D721Med (cell line): ENCODE measurements around the gene OR5K2.

Experiments used
- DNase-seq: peaks from one replicate; pipeline ENCODE4 v3.0.0; 2011; ENCODE audit warnings: low spot score; ENCODE audit not compliant: insufficient read length
- FAIRE-seq: peaks from 2 replicates; lab custom pipeline; 2011; peaks lifted over from hg19 to GRCh38; lab: Jason Lieb, UNC
- TF ChIP-seq, protein P1 (sequence below): IDR thresholded peaks from 2 replicates; pipeline ENCODE4 v1.5.1; 2012; ENCODE audit warnings: mild to moderate bottlenecking, control low read depth; ENCODE audit not compliant: insufficient read depth; ENCODE audit errors: missing control alignments

OR5K2 gene

DNA sequence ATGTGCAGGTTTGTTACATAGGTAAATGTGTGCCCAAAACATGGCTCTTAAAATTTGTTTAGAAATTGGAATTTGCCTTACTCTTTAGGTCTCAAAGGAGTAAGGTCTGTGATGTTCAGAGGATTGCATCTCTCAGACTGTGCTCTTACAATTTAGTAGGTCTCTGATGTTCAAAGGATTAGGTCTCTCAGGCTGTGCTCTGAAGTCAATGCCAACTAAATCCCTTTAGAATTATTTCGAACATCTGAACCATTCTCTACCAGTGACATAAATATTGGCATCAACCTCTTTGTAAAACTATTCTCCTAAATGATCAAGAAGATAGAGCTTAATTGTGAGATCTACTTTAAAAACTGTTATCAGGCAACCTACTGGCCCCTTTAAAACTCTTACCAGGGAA, 34.6 kb upstream of the OR5K2 start, which contains the start of gene OR5K1:
Gene OR5K1, plus strand, starts transcription at position 301 of the 400 bp plus-strand sequence. CDS start 6,376 bp downstream, outside the sequence.
- FAIRE-seq (no peak), DNase-seq (no peak)
- TF ChIP-seq, protein P1, sequence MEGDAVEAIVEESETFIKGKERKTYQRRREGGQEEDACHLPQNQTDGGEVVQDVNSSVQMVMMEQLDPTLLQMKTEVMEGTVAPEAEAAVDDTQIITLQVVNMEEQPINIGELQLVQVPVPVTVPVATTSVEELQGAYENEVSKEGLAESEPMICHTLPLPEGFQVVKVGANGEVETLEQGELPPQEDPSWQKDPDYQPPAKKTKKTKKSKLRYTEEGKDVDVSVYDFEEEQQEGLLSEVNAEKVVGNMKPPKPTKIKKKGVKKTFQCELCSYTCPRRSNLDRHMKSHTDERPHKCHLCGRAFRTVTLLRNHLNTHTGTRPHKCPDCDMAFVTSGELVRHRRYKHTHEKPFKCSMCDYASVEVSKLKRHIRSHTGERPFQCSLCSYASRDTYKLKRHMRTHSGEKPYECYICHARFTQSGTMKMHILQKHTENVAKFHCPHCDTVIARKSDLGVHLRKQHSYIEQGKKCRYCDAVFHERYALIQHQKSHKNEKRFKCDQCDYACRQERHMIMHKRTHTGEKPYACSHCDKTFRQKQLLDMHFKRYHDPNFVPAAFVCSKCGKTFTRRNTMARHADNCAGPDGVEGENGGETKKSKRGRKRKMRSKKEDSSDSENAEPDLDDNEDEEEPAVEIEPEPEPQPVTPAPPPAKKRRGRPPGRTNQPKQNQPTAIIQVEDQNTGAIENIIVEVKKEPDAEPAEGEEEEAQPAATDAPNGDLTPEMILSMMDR, result no peak

GRCh38 chr3:98482717-98483482, 14.6 kb upstream of the OR5K2 start:
- TF ChIP-seq, protein P1, result no peak
- FAIRE-seq (no peak), DNase-seq (no peak)

- DNase-seq, result no peak
- FAIRE-seq, result no peak
- TF ChIP-seq, protein P1, result no peak
These were observed 13.9 kb upstream of the OR5K2 start for GRCh38 chr3:98483626-98484025.

- FAIRE-seq (no peak), DNase-seq (no peak)
- TF ChIP-seq, protein P1, result no peak
These were observed 2.5 kb downstream of the OR5K2 start for GRCh38 chr3:98500019-98500418.

GRCh38 chr3:98501270-98501669, 3.8 kb downstream of the OR5K2 start:
- FAIRE-seq (no peak), DNase-seq (no peak)
- TF ChIP-seq, protein P1, result no peak

DNA sequence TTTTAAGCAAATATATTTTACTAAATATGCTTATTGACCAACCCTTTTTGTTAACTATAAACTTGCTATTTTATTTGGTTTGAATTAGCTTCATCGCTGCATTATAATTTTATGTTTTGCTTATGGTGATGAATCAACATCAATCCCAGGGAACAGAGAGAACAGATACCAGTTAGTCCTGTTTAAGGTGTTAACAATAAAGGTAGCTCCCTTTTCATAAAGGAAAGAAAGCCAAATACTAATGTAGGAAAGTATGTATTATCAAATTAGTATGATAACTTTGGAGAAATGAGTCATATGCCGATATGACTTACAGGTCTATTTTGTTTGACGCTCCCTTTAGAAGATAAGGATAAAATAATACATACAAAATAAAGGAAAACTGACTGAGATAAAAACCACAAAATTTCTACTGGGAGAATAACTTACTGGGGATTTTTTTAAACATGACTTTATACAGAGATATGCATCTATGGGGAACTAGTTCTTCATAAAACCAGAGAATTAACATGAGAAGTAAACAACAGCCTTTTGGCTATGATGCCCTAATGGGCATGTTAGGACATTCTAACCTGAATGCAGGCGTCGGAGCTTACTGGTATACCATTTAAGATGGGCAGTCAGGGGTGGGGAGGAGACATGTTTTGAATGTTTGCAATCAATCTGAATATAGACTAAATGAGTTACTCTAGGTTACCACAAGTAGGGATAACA, 4.5 kb downstream of the OR5K2 start:
- DNase-seq (no peak), FAIRE-seq (no peak)
- TF ChIP-seq, protein P1, result no peak
